DND-41 (cell line): Measurements from ENCODE around the gene DCLK1.

Experiments used
- ATAC-seq: fragments of 200-7000 bp; cut with Tn5 transposase; 3 replicates; pipeline ENCODE4 v1.9.1; 2021; ENCODE audit warnings: low read depth; ENCODE audit not compliant: insufficient read depth
- DNase-seq: peaks from one replicate; pipeline ENCODE4 v3.0.0-alpha.2; 2020
- H2AFZ ChIP-seq: 2 replicates; pipeline ENCODE4 v1.6.0; 2012; ENCODE audit warnings: low read depth, low read length
- H3K27ac ChIP-seq: 2 replicates; pipeline ENCODE4 v1.5.1; 2012; ENCODE audit warnings: low read length, inconsistent platforms
- H3K27me3 ChIP-seq: fragments of 200-600 bp; sonication (generic); 2 replicates; pipeline ENCODE4 v1.6.0; 2012; ENCODE audit warnings: low read length, mild to moderate bottlenecking, inconsistent platforms; ENCODE audit not compliant: insufficient read depth, poor library complexity
- H3K36me3 ChIP-seq: 2 replicates; pipeline ENCODE4 v1.5.1; 2012; ENCODE audit warnings: low read length, inconsistent platforms; ENCODE audit not compliant: insufficient read depth
- H3K4me1 ChIP-seq: 2 replicates; pipeline ENCODE4 v1.5.1; 2012; ENCODE audit warnings: mild to moderate bottlenecking, low read length; ENCODE audit not compliant: insufficient read depth
- H3K4me2 ChIP-seq: 2 replicates; pipeline ENCODE4 v1.6.0; 2012; ENCODE audit warnings: mild to moderate bottlenecking, moderate library complexity, low read length, inconsistent platforms; ENCODE audit not compliant: insufficient read depth
- H3K4me3 ChIP-seq, 2 experiments: fragments of 200-600 bp in 1 of 2; shearing (Covaris generic) in 1 of 2; 2 replicates each; pipeline ENCODE4 v1.5.1; 2012 to 2016; ENCODE audit warnings: inconsistent platforms in 2 of 2, low read length in 2 of 2, mild to moderate bottlenecking in 2 of 2, low read depth in 1 of 2, moderate library complexity in 1 of 2
- H3K79me2 ChIP-seq: 2 replicates; pipeline ENCODE4 v1.6.0; 2012; ENCODE audit warnings: low read length, inconsistent platforms; ENCODE audit not compliant: insufficient read depth
- H3K9ac ChIP-seq: 2 replicates; pipeline ENCODE4 v1.6.0; 2012; ENCODE audit warnings: low read depth, mild to moderate bottlenecking, inconsistent platforms, low read length, moderate library complexity
- H3K9me3 ChIP-seq: 2 replicates; pipeline ENCODE4 v1.5.1; 2012; ENCODE audit warnings: low read length, moderate library complexity, mild to moderate bottlenecking, inconsistent platforms; ENCODE audit not compliant: insufficient read depth, severe bottlenecking
- H4K20me1 ChIP-seq: 2 replicates; pipeline ENCODE4 v1.6.0; 2012; ENCODE audit warnings: low read length; ENCODE audit not compliant: insufficient read depth
- CTCF ChIP-seq: IDR thresholded peaks from 2 replicates; pipeline ENCODE4 v1.5.1; 2012; ENCODE audit warnings: borderline replicate concordance, low read length, moderate library complexity, mild to moderate bottlenecking; ENCODE audit not compliant: poor library complexity, severe bottlenecking; ENCODE audit errors: extremely low read depth
- EZH2 ChIP-seq: IDR thresholded peaks from 3 replicates; pipeline ENCODE4 v1.6.1; 2012; ENCODE audit warnings: borderline replicate concordance, low read depth, mild to moderate bottlenecking, moderate library complexity, low read length, inconsistent platforms; ENCODE audit not compliant: severe bottlenecking

Gene DCLK1

GRCh38 chr13:35830850-35831450 is 300.2 kb downstream of the DCLK1 start:
- DNase-seq, result no peak
- Histone ChIP-seq H3K27ac (no peak overlapping the region), H3K27me3 (no peaks in the 10 kb centered on the region), H3K4me3 (no peak overlapping the region), H3K9me3 (no peaks in the 10 kb centered on the region), H3K79me2 (no peaks in the 10 kb centered on the region), H4K20me1 (no peaks in the 10 kb centered on the region), H3K9ac (no peak overlapping the region), H3K36me3 (no peaks in the 10 kb centered on the region), H3K4me2 (no peak overlapping the region), H3K4me1 (no peaks in the 10 kb centered on the region), H2AFZ (no peak overlapping the region)
- TF ChIP-seq EZH2 (no peak), CTCF (no peak)
- no peak for ATAC-seq

- DNase-seq (peak; percentile 5), ATAC-seq (no peak)
- TF ChIP-seq CTCF (peak; percentile 26), EZH2 (no peak)
- Histone ChIP-seq H3K4me2 (no peak overlapping the region), H3K27me3 (no peaks in the 10 kb centered on the region), H3K4me3 (no peak overlapping the region), H3K4me1 (no peaks in the 10 kb centered on the region), H4K20me1 (no peaks in the 10 kb centered on the region), H3K27ac (no peak overlapping the region), H3K9me3 (no peaks in the 10 kb centered on the region), H3K9ac (no peak overlapping the region), H3K36me3 (no peaks in the 10 kb centered on the region), H2AFZ (no peak overlapping the region), H3K79me2 (no peaks in the 10 kb centered on the region)
Observed at GRCh38 chr13:35826626-35827254, 304.4 kb downstream of the DCLK1 start.

GRCh38 chr13:35824825-35825224 is 306.4 kb downstream of the DCLK1 start:
- Histone ChIP-seq H3K4me1 (no peaks in the 10 kb centered on the region), H3K9ac (no peak overlapping the region), H3K36me3 (no peaks in the 10 kb centered on the region), H3K27me3 (no peaks in the 10 kb centered on the region), H3K79me2 (no peaks in the 10 kb centered on the region), H2AFZ (no peak overlapping the region; the same call in 1 of the 2 replicates), H3K27ac (no peak overlapping the region), H3K9me3 (no peaks in the 10 kb centered on the region), H3K4me3 (no peak overlapping the region), H4K20me1 (no peaks in the 10 kb centered on the region), H3K4me2 (no peak overlapping the region)
- ATAC-seq (no peak), DNase-seq (no peak)
- no peak for TF ChIP-seq CTCF
- no peak for TF ChIP-seq EZH2
